Keratinocyte (primary cell): ENCODE data around the gene RYR1. TPM values are rescaled to one million over a fixed set of nuclear protein-coding genes. Genes with fewer than 3 reads are reported as not detected.

Experiments used
- DNase-seq: peaks from one replicate; pipeline ENCODE4 v3.0.0-alpha.2; 2011; ENCODE audit warnings: low read depth, missing footprints, low spot score
- FAIRE-seq: peaks from 2 replicates; lab custom pipeline; 2011; peaks lifted over from hg19 to GRCh38; lab: Jason Lieb, UNC
- H2AFZ ChIP-seq: 2 replicates; pipeline ENCODE4 v1.6.0; 2012; ENCODE audit warnings: low read length, control low read depth, inconsistent platforms; ENCODE audit not compliant: control insufficient read depth
- H3K27ac ChIP-seq: 2 replicates; pipeline ENCODE4 v1.5.1; 2011; ENCODE audit warnings: low read length; ENCODE audit not compliant: control insufficient read depth, insufficient read depth
- H3K27me3 ChIP-seq: 3 replicates; pipeline ENCODE4 v1.6.0; 2011; ENCODE audit warnings: low read length; ENCODE audit not compliant: control insufficient read depth, insufficient read depth; ENCODE audit errors: extremely low read depth
- H3K36me3 ChIP-seq, 2 experiments: 2 replicates in 1 of 2; 3 replicates in 1 of 2; pipeline ENCODE4 v1.5.1; 2011; ENCODE audit warnings: low read length in 2 of 2, mild to moderate bottlenecking in 1 of 2; ENCODE audit not compliant: control insufficient read depth in 2 of 2, insufficient read depth in 2 of 2; ENCODE audit errors: extremely low read depth in 1 of 2
- H3K4me1 ChIP-seq: 3 replicates; pipeline ENCODE4 v1.5.1; 2011; ENCODE audit warnings: low read length; ENCODE audit not compliant: control insufficient read depth, insufficient read depth; ENCODE audit errors: extremely low read depth
- H3K4me2 ChIP-seq: 3 replicates; pipeline ENCODE4 v1.6.0; 2011; ENCODE audit warnings: low read depth, low read length; ENCODE audit not compliant: control insufficient read depth, insufficient read depth; ENCODE audit errors: extremely low read depth
- H3K4me3 ChIP-seq, 3 experiments: fragments of 200-600 bp in 1 of 3; sonication (generic) in 1 of 3; 2 replicates in 2 of 3; 3 replicates in 1 of 3; pipeline ENCODE4 v1.5.1; 2011 to 2016; ENCODE audit warnings: low read length in 3 of 3, mild to moderate bottlenecking in 3 of 3, control low read depth in 2 of 3, inconsistent platforms in 1 of 3, low read depth in 1 of 3, mixed read lengths in 1 of 3, mixed run types in 1 of 3, moderate library complexity in 1 of 3; ENCODE audit not compliant: control insufficient read depth in 2 of 3, insufficient read depth in 2 of 3; ENCODE audit errors: extremely low read depth in 1 of 3
- H3K79me2 ChIP-seq: 2 replicates; pipeline ENCODE4 v1.6.0; 2012; ENCODE audit warnings: low read length; ENCODE audit not compliant: control insufficient read depth, insufficient read depth
- H3K9ac ChIP-seq: 3 replicates; pipeline ENCODE4 v1.6.0; 2011; ENCODE audit warnings: low read length; ENCODE audit not compliant: control insufficient read depth, insufficient read depth; ENCODE audit errors: extremely low read depth
- H3K9me1 ChIP-seq: 3 replicates; pipeline ENCODE4 v1.6.0; 2011; ENCODE audit warnings: low read length; ENCODE audit not compliant: control insufficient read depth, insufficient read depth; ENCODE audit errors: extremely low read depth
- H3K9me3 ChIP-seq: 2 replicates; pipeline ENCODE4 v1.5.1; 2012; ENCODE audit warnings: low read depth, low read length; ENCODE audit not compliant: control insufficient read depth
- H4K20me1 ChIP-seq: 3 replicates; pipeline ENCODE4 v1.6.0; 2011; ENCODE audit warnings: low read length; ENCODE audit not compliant: control insufficient read depth, insufficient read depth; ENCODE audit errors: extremely low read depth
- CTCF ChIP-seq, 3 experiments: IDR thresholded peaks in 1 of 3; conservative IDR thresholded peaks in 1 of 3; optimal IDR thresholded peaks in 1 of 3; 2 replicates in 2 of 3; 3 replicates in 1 of 3; pipeline versions ENCODE3 to v1.5.1; 2011; ENCODE audit warnings: low read length in 3 of 3, mild to moderate bottlenecking in 3 of 3, moderate library complexity in 2 of 3, control low read depth in 1 of 3, inconsistent platforms in 1 of 3; ENCODE audit not compliant: insufficient read depth in 2 of 3; ENCODE audit errors: extremely low read depth in 1 of 3
- EZH2 ChIP-seq: IDR thresholded peaks from one replicate; pipeline ENCODE4 v1.6.1; 2012; ENCODE audit warnings: inconsistent platforms, mild to moderate bottlenecking, low read length, moderate library complexity
- dilution Hi-C: fragments of 300-500 bp; cut with MboI; formaldehyde crosslinking; loops from one replicate; pipeline ENCODE4 v1.7.0; 2020; ENCODE audit warnings: low sequenced_read_pairs; ENCODE audit not compliant: extremely low pct_ligation_motif_present
- polyA plus RNA-seq, 5 experiments: library from polyadenylated mRNA; depleted of rRNA in 3 of 5; stranded (reverse) in 3 of 5; stranded (forward) in 1 of 5; unstranded in 1 of 5; fragments of >200 nt; gene quantifications; 1 replicate in 1 of 5; 2 replicates in 3 of 5; 3 replicates in 1 of 5; pipeline versions ENCODE4 v1.2.1 to v1.2.3, GENCODE V29; 2011 to 2012; ENCODE audit warnings: missing spikeins in 2 of 5, low read depth in 1 of 5, low replicate concordance in 1 of 5

The RYR1 gene
- polyA plus RNA-seq, 1 donor (not counting 4 experiments of a cell fraction or from before 2014, with no cell fraction given) = 0.41 TPM

DNA sequence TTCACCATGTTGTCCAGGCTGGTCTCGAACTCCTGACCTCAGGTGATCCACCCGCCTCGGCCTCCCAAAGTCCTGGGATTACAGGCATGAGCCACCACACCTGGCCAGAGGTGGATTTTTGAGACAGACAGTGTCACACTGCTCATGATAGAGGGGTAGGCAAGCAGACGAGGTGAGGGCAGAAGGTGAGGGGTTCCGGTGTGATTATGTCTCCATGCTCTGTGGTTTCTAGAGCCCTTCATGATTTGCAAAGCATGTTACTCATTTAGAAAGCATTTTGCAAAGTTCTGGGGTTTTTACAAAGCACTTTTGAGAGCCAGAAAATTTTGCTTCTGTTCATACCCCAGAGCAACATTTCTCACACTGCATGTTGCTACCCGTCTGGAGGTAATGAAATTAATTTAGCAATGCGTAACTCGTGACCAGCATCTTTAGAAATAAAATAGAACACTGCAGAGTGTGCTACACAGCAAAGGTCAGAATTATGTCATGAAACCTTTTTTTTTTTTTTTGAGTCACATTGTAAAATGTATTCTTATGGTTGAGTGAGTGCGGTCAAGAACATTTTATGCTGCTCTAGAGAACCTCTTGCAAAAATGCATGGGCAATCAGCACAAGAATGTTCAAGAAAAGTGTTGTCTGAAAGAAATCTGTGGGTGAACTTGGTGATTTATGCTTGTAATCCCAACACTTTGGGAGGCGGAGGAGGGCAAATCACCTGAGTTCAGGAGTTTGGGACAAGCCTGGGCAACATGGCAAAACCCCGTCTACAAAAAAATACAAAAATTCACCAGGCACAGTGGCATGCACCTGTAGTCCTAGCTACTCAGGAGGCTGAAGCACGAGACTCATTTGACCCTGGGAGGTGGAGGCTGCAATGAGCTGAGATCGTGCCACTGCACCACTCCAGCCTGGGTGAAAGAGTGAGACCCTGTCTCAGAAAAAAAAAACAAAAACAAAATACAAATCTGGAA lies 126.2 kb downstream of the RYR1 start:
- peak; percentile 84 for FAIRE-seq
- no peak overlapping the region for H3K9ac ChIP-seq
- H3K4me3 ChIP-seq = no peak overlapping the region
- H3K27me3 ChIP-seq = peaks cover under 1% of the 10 kb centered on the region
- no peak for TF ChIP-seq EZH2
- TF ChIP-seq CTCF (optimal IDR thresholded peaks at IDR 0.05 in 1 of 3, IDR thresholded peaks at IDR 0.05 in 1 of 3, conservative IDR thresholded peaks at IDR 0.05 in 1 of 3; ENCODE audit: extremely low read depth in 1 of 3, insufficient read depth in 2 of 3, low read length in 3 of 3) = no peak
- peak overlapping the region; percentile 70 for H3K27ac ChIP-seq
- no peak overlapping the region for H2AFZ ChIP-seq
- H3K9me3 ChIP-seq = no peaks in the 10 kb centered on the region
- peaks cover 26% of the 10 kb centered on the region for H3K4me1 ChIP-seq
- H3K4me2 ChIP-seq = peak overlapping the region; percentile 66
- H3K36me3 ChIP-seq = no peaks in the 10 kb centered on the region
- H4K20me1 ChIP-seq = peaks cover 4% of the 10 kb centered on the region
- peak; percentile 83 for DNase-seq
- dilution Hi-C loops = no loop called here
- H3K79me2 ChIP-seq = no peaks in the 10 kb centered on the region
- H3K9me1 ChIP-seq = no peaks in the 10 kb centered on the region

DNA sequence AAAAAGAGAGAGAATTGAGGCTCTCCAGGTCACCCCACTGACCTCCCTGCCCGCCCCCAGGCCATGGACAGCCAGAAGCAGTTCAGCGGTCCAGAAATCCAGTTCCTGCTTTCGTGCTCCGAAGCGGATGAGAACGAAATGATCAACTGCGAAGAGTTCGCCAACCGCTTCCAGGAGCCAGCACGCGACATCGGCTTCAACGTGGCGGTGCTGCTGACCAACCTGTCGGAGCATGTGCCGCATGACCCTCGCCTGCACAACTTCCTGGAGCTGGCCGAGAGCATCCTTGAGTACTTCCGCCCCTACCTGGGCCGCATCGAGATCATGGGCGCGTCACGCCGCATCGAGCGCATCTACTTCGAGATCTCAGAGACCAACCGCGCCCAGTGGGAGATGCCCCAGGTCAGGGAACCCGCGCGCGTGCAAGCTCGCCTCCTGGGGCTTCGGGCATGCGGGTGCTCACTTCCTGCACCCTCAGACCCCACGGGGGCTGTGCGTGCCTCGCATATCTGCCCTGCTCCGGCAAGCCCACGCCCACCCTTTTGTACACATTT lies 127.6 kb downstream of the RYR1 start:
- no peak overlapping the region for H3K27ac ChIP-seq

More for the DNA sequence above, 127.6 kb downstream of the RYR1 start:
- no peaks in the 10 kb centered on the region for H3K36me3 ChIP-seq
- no peaks in the 10 kb centered on the region for H3K9me3 ChIP-seq
- H3K27me3 ChIP-seq = peaks cover 12% of the 10 kb centered on the region
- H3K9me1 ChIP-seq = no peaks in the 10 kb centered on the region
- no peaks in the 10 kb centered on the region for H3K79me2 ChIP-seq
- DNase-seq = no peak
- H4K20me1 ChIP-seq = peaks cover 4% of the 10 kb centered on the region
- no peak overlapping the region for H3K9ac ChIP-seq
- peaks cover 26% of the 10 kb centered on the region for H3K4me1 ChIP-seq
- FAIRE-seq = no peak
- dilution Hi-C loops = no loop called here
- H3K4me2 ChIP-seq = peak overlapping the region; percentile 16
- no peak for TF ChIP-seq CTCF (optimal IDR thresholded peaks at IDR 0.05 in 1 of 3, IDR thresholded peaks at IDR 0.05 in 1 of 3, conservative IDR thresholded peaks at IDR 0.05 in 1 of 3; ENCODE audit: extremely low read depth in 1 of 3, insufficient read depth in 2 of 3, low read length in 3 of 3)
- no peak for TF ChIP-seq EZH2
- no peak overlapping the region for H3K4me3 ChIP-seq
- H2AFZ ChIP-seq = no peak overlapping the region
